Activated CD8-positive, alpha-beta T cell treated with anti-CD3 and anti-CD28 coated beads, Interleukin-2, amount 10 ng/mL, durations not matched to agents 7 days and 5 days (primary cell): Measurements from ENCODE around the gene ALDH1A1. TPM values are rescaled to one million over a fixed set of nuclear protein-coding genes. Genes with fewer than 3 reads are reported as not detected.

Experiments used
- ATAC-seq: fragments of 150-1000 bp; cut with Tn5 transposase; one replicate; pipeline ENCODE4 v1.10.0; 2021; ENCODE audit warnings: moderate library complexity
- CTCF ChIA-PET: fragments of 350-600 bp; sonication (Branson Sonifier 250); formaldehyde crosslinking; loops from one replicate; lab custom pipeline; 2021; ENCODE audit warnings: antibody characterized with exemption; lab: Charles Lee
- POLR2A ChIA-PET: fragments of 350-600 bp; sonication (Branson Sonifier 250); formaldehyde crosslinking; loops from one replicate; lab custom pipeline; 2021; ENCODE audit warnings: antibody characterized with exemption; lab: Charles Lee
- DNase-seq: peaks from one replicate; pipeline ENCODE4 v3.0.0-alpha.2; 2020
- H3K27ac Mint-ChIP-seq: one replicate; pipeline ENCODE4 v1.8.0; 2021; ENCODE audit warnings: mild to moderate bottlenecking, mixed read lengths
- H3K27me3 Mint-ChIP-seq: one replicate; pipeline ENCODE4 v1.8.0; 2021; ENCODE audit warnings: low read depth, mixed read lengths
- H3K36me3 Mint-ChIP-seq: one replicate; pipeline ENCODE4 v1.8.0; 2021; ENCODE audit warnings: low read depth, mixed read lengths
- H3K4me1 Mint-ChIP-seq: one replicate; pipeline ENCODE4 v1.8.0; 2021; ENCODE audit warnings: low read depth, mixed read lengths
- H3K4me3 Mint-ChIP-seq: one replicate; pipeline ENCODE4 v1.8.0; 2021; ENCODE audit warnings: mild to moderate bottlenecking, mixed read lengths
- H3K9me3 Mint-ChIP-seq: one replicate; pipeline ENCODE4 v1.8.0; 2022; ENCODE audit warnings: mixed read lengths; ENCODE audit not compliant: insufficient read depth
- total RNA-seq, 2 experiments: library from RNA; stranded (reverse); gene quantifications; one replicate each; pipeline ENCODE4 v1.2.3, GENCODE V29; 2021

Gene ALDH1A1
- total RNA-seq, 2 experiments from 2014 or later, result not detected

DNA sequence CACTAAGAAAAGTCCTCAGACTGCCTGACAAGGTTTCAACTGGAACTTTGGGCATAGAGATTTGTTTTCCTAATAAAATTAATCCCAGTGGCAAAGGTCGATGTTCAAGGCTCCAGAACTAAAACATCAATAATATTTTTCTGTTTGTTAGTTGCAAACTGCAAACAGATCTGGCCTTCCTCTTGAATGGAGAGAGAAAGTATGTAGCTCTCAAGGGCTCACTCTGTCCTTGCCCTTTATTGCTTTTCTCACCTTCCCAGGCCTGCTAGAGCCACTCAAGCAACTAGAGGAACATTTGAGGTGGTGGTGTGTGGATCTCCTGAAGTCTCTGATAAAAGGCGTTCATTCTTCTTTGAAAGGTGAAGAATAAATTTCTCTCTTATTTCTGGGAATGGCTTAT, 16.6 kb downstream of the ALDH1A1 start:
- CTCF ChIA-PET, result interaction anchor here (0.7 kb wide), 1 partner anchor 248 kb away, joined by 3 read pairs; no protein-coding TSS in a partner anchor
- Mint-ChIP-seq H3K36me3 (no peaks in the 10 kb centered on the region), H3K27ac (no peak overlapping the region), H3K9me3 (no peaks in the 10 kb centered on the region), H3K4me1 (no peaks in the 10 kb centered on the region), H3K4me3 (no peak overlapping the region), H3K27me3 (no peaks in the 10 kb centered on the region)
- ATAC-seq (no peak), DNase-seq (no peak)
- POLR2A ChIA-PET, result no interaction called here

DNA sequence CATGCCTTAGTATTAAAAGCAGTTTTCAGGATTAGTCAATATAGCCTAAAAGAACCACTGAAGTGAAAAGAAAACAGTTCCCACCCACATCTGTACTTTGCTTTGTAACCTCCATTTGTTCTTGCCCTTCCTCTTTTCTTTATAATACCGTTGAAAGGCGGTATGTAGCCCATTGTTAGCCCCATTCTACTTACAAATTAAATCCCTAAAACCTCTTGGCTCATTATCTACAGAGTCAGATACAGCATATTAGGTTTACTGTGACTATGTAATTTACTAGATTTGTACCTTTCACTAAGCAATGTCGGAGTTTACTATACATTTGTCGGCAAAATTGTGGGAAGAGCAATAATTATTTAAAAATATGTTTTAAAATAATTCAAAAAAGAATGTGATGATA, 17.3 kb downstream of the ALDH1A1 start:
- no peak for DNase-seq
- Mint-ChIP-seq H3K9me3 (no peaks in the 10 kb centered on the region), H3K4me1 (no peaks in the 10 kb centered on the region), H3K36me3 (no peaks in the 10 kb centered on the region), H3K27me3 (no peaks in the 10 kb centered on the region), H3K4me3 (no peak overlapping the region), H3K27ac (no peak overlapping the region)
- ATAC-seq, result no peak
- ChIA-PET POLR2A (no interaction called here), CTCF (no interaction called here)

DNA sequence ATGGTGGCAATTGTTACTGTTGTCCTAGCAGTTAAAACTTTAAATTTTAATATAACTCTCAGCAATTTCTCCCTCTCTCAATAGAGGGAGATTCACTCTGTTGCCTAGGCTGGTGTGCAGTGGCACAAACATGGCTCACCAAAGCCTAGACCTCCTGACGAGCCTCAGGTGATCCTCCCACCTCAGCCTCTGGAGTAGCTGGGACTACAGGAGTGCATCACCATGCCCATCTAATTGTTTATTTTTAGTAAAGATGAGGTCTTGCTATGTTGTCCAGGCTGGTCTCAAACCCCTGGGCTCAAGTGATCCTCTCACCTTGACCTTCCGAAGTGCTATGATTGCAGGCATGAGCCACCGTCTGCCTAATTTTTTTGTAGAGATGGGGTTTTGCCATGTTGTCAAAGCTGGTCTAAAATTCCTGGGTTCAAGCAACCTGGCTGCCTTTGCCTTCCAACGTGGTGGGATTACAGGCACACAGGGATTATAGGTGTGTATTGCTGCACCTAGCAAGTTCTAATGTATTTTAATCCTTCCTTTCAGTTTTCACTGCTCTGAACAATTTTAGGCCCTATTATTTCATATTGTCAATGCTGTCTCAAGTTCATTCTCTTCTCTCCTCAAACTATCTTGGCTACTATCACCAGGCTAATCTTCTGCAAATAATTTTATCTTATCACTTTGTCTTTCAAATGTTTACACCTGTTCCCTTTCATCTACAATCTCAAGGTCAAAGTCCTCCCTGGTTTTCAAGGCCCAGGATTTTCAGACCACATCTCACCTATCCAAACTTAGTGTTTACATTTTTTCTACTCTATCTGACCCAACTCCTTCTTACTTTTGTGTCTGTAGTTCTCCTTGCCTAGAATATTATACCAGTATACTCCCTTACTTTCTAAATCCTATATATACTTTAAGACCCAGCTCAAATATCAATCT, 18.9 kb downstream of the ALDH1A1 start:
- ATAC-seq, result no peak
- Mint-ChIP-seq H3K9me3 (no peaks in the 10 kb centered on the region), H3K27ac (no peak overlapping the region), H3K4me1 (no peaks in the 10 kb centered on the region), H3K36me3 (no peaks in the 10 kb centered on the region), H3K4me3 (no peak overlapping the region), H3K27me3 (no peaks in the 10 kb centered on the region)
- no peak for DNase-seq
- CTCF ChIA-PET, result no interaction called here
- POLR2A ChIA-PET, result no interaction called here

DNA sequence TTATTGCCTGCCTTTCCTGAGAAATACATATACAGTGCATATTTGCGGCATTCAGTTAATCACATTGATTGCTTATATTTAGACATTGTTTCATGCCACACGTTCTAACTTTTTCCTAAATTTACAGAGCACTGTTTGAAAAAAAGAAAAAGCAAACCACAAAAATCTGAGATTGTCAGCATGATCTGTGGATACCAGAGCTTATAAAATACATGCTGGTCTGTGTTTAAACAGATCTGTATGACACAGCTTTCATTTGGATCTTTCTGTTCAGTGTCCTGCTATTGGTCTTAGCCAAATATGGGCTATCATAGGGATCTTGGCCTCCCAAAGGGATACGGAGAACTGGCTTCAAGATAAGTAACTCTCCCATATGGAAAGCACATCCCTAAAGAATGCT, 20.2 kb downstream of the ALDH1A1 start:
- H3K36me3 Mint-ChIP-seq, result no peaks in the 10 kb centered on the region
- POLR2A ChIA-PET, result no interaction called here
- no peak overlapping the region for H3K27ac Mint-ChIP-seq
- H3K4me3 Mint-ChIP-seq, result no peak overlapping the region
- CTCF ChIA-PET, result no interaction called here
- H3K4me1 Mint-ChIP-seq, result no peaks in the 10 kb centered on the region
- H3K9me3 Mint-ChIP-seq, result no peaks in the 10 kb centered on the region
- DNase-seq (no peak), ATAC-seq (no peak)
- H3K27me3 Mint-ChIP-seq, result no peaks in the 10 kb centered on the region

DNA sequence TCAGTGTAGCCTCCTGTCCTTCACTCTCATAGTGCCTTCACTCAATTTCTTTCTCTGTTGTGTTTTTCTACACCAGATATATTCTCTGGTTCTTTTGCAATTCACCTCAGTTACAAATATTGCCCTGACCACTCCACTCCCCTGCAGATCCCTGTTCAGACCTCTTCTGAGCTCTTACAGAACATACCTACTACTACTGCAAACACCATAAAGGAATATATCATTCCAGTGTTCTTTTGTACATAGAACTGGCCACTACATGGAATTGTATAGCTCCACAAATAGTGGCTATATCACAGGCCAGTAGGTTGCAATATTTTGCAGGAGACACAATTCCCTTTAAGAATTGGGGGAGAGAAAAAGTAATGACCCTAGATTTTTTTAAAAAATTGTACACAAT, 21.0 kb downstream of the ALDH1A1 start:
- CTCF ChIA-PET, result no interaction called here
- H3K4me3 Mint-ChIP-seq, result no peak overlapping the region
- no peak for ATAC-seq

DNA sequence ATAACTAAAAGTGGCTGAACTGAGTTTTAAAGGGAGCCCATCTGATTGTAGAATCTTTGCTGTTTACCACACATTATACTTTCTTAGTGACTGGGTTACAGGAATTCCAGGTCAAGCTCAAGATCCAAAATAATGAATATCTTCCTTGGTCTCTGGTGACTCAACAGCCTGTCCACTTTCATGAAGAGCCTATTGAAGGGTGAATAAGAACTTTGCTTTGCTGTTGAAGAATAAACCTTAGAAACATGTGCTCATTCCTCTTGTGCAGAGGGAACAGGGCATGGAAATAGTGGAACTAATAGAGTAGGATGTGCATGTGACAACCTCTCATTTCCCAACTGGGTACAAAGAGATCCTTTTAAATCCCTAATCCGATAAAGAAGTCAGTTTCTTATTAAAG, 21.4 kb downstream of the ALDH1A1 start:
- ATAC-seq, result no peak
- H3K4me3 Mint-ChIP-seq, result no peak overlapping the region
- H3K4me1 Mint-ChIP-seq, result no peaks in the 10 kb centered on the region
- no peak overlapping the region for H3K27ac Mint-ChIP-seq
- no peaks in the 10 kb centered on the region for H3K27me3 Mint-ChIP-seq
- CTCF ChIA-PET, result no interaction called here
- POLR2A ChIA-PET, result no interaction called here
- no peak for DNase-seq
- no peaks in the 10 kb centered on the region for H3K36me3 Mint-ChIP-seq
- H3K9me3 Mint-ChIP-seq, result no peaks in the 10 kb centered on the region

More for the DNA sequence above, 21.0 kb downstream of the ALDH1A1 start:
- Mint-ChIP-seq H3K36me3 (no peaks in the 10 kb centered on the region), H3K9me3 (no peaks in the 10 kb centered on the region), H3K27me3 (no peaks in the 10 kb centered on the region), H3K4me1 (no peaks in the 10 kb centered on the region), H3K27ac (no peak overlapping the region)
- DNase-seq, result no peak
- POLR2A ChIA-PET, result no interaction called here

DNA sequence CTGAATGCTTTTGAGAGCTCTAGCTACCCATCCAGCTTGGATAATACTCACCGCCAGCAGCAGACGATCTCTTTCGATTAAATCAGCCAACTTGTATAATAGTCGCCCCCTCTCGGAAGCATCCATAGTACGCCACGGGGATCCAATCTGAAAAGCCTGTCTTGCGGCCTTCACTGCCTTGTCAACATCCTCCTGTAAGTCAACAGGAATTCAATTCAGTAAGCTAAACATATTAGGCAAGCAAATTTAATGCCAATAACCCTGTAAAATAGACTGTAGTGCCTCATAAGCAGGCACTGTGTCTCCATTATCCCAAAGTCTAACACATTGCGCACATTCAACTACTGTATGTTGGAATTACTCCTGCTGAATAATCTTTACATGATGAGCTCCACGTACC, 22.0 kb downstream of the ALDH1A1 start:
- DNase-seq (no peak), ATAC-seq (no peak)
- Mint-ChIP-seq H3K36me3 (no peaks in the 10 kb centered on the region), H3K27ac (no peak overlapping the region), H3K9me3 (no peaks in the 10 kb centered on the region), H3K4me3 (no peak overlapping the region), H3K4me1 (no peaks in the 10 kb centered on the region), H3K27me3 (no peaks in the 10 kb centered on the region)
- POLR2A ChIA-PET, result no interaction called here
- CTCF ChIA-PET, result no interaction called here

DNA sequence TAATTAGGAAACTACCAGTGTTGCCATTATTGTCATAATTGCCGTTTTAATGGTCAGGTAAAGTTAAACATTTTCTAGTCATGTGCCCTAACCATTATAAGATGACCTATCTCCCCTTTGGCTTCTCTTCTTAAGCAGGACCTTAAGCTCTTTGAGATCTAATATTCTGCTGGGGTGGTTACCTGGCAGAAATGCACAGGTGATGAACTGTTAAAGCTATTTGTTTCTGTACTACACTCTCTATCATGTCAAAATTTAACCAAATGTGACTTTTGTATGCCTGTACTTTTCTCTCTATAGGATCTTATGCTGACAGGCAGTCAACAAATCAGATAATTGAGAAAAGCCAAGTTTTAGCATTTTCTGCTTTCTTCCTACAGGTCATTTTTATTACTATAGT, 23.3 kb downstream of the ALDH1A1 start:
- Mint-ChIP-seq H3K9me3 (no peaks in the 10 kb centered on the region), H3K36me3 (no peaks in the 10 kb centered on the region)

DNA sequence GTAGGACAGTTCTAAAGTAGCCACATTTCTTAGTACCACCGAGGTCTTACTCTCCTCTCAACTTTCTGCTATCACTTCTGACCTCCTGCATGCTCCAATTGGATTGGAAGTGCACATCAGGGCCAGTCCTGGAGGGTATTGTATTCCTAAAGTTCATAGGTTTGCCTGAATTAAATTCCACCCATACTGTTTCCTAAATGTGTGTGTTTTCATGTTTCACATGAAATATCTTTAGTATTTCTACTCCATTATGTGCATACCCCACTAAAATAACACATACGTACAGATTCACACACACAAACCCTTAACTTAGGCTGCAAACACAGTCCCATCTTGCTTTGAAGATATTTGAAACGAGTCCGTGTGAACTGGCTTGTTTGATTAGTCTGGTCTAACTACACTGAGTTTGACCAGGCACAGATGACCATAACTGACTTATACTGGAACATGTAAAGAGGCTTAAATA, 24.8 kb downstream of the ALDH1A1 start:
- H3K27me3 Mint-ChIP-seq, result no peaks in the 10 kb centered on the region
- POLR2A ChIA-PET, result no interaction called here
- H3K27ac Mint-ChIP-seq, result no peak overlapping the region
- no peaks in the 10 kb centered on the region for H3K36me3 Mint-ChIP-seq
- H3K4me3 Mint-ChIP-seq, result no peak overlapping the region
- no peaks in the 10 kb centered on the region for H3K9me3 Mint-ChIP-seq
- ATAC-seq (no peak), DNase-seq (no peak)
- no peaks in the 10 kb centered on the region for H3K4me1 Mint-ChIP-seq
- CTCF ChIA-PET, result no interaction called here

More for the DNA sequence above, 23.3 kb downstream of the ALDH1A1 start:
- no peak for ATAC-seq
- H3K27ac Mint-ChIP-seq, result no peak overlapping the region
- POLR2A ChIA-PET, result no interaction called here
- CTCF ChIA-PET, result no interaction called here
- no peaks in the 10 kb centered on the region for H3K27me3 Mint-ChIP-seq
- no peaks in the 10 kb centered on the region for H3K4me1 Mint-ChIP-seq
- no peak for DNase-seq
- H3K4me3 Mint-ChIP-seq, result no peak overlapping the region

DNA sequence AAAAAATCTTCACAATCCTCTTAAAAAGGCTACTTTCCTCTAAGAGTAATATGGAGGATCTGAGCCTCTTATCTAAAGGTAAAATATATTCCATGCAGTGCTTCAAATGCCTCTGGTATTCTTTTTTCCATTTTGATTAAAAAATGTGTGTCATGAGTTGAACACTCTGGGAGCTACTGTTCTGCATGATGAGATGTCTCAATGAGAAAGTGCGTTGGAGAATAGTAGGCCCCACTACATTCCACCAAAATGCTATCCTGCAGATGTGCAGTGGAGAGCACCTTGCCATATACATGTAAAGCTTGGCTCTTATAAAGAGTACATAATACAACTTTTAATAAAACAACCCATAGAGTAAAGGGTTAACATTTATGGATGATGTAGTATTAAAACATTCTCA, 26.3 kb downstream of the ALDH1A1 start:
- DNase-seq, result no peak
- no peak overlapping the region for H3K27ac Mint-ChIP-seq

DNA sequence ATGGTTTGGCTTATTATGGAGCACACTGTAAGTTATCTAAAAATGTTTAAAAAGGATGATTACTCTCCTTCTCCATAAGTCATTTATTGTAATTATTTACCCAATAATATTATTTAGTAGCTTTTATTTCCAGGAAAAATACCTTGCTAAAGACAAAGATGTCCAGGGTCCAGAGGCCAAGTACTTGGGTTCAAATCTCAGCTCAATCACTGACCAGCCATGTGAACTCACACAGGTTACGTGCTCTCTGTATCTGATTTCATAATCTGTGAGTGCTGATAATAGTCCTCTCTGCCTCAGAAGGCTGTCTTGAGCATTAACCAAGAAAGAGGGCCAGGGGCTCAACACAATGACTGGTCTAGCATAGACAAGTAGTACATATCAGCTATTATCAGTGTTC, 27.0 kb downstream of the ALDH1A1 start:
- H3K27me3 Mint-ChIP-seq, result no peaks in the 10 kb centered on the region
- no peak overlapping the region for H3K4me3 Mint-ChIP-seq
- no peaks in the 10 kb centered on the region for H3K9me3 Mint-ChIP-seq
- ChIA-PET CTCF (no interaction called here), POLR2A (no interaction called here)
- no peak for DNase-seq
- no peak for ATAC-seq
- H3K4me1 Mint-ChIP-seq, result no peaks in the 10 kb centered on the region
- H3K36me3 Mint-ChIP-seq, result no peaks in the 10 kb centered on the region
- no peak overlapping the region for H3K27ac Mint-ChIP-seq

More for the DNA sequence above, 26.3 kb downstream of the ALDH1A1 start:
- Mint-ChIP-seq H3K27me3 (no peaks in the 10 kb centered on the region), H3K9me3 (no peaks in the 10 kb centered on the region), H3K4me1 (no peaks in the 10 kb centered on the region), H3K4me3 (no peak overlapping the region), H3K36me3 (no peaks in the 10 kb centered on the region)
- ChIA-PET CTCF (no interaction called here), POLR2A (no interaction called here)
- no peak for ATAC-seq

DNA sequence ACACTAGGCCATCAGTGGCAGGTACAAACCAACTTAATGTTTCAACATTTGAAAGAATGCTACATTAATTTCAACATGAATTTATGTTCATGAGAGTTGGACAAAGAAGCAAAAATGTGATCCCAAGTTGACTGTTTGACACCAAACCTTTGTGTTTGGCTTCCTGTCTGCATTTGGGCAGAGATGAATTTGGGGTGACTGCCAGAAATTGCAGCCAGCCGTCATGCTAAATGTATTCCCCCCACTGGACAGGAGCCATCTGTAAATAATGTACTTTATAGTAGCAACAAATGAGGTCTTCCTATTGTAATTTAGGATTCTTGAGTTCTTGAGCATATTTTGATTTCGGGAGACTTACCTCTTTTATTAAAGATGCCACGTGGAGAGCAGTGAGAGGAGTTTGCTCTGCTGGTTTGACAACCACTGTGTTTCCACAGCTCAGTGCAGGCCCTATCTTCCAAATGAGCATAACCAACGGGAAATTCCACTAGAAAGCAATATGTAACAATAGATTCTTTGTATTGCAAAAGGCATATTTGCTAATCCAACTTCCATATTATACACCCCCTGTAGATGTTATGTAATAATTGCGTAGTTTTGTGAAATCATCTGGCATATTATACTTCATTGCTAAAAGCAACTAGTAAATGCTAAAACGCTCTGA, 27.6 kb downstream of the ALDH1A1 start:
- POLR2A ChIA-PET, result no interaction called here

More for the DNA sequence above, 27.6 kb downstream of the ALDH1A1 start:
- no peak for ATAC-seq
- Mint-ChIP-seq H3K27me3 (no peaks in the 10 kb centered on the region), H3K9me3 (no peaks in the 10 kb centered on the region), H3K27ac (no peak overlapping the region), H3K36me3 (no peaks in the 10 kb centered on the region), H3K4me1 (no peaks in the 10 kb centered on the region), H3K4me3 (no peak overlapping the region)
- DNase-seq, result no peak
- CTCF ChIA-PET, result no interaction called here
